Erythroblast (primary cell): ENCODE measurements around the gene IL17REL.

Source experiments
- GATA1 ChIP-seq: IDR thresholded peaks from 2 replicates; pipeline ENCODE4 v1.6.1; 2011; ENCODE audit warnings: low read depth, mild to moderate bottlenecking, control low read depth, low read length, moderate library complexity
- POLR2A ChIP-seq: IDR thresholded peaks from 2 replicates; pipeline ENCODE4 v1.6.1; 2011; ENCODE audit warnings: mild to moderate bottlenecking, low read length

GRCh38 chr22:49963647-49964026, 48.9 kb downstream of the IL17REL start:
- TF ChIP-seq POLR2A (no peak), GATA1 (no peak)
